ENCODE data around the gene NDUFB6.

GRCh38 chr9:32525709-32526030 is 47.3 kb downstream of the NDUFB6 start:
- no peak for TF ChIP-seq CTCF (IDR thresholded peaks at IDR 0.05 in 4 of 5, conservative IDR thresholded peaks at IDR 0.05 in 1 of 5)
- TF ChIP-seq POLR2A (IDR thresholded peaks at IDR 0.05) = no peak

Measured in gastrocnemius medialis (tissue), 4 donors.